Osteoblast (primary cell): Measurements from ENCODE around the gene ADAMTS13. TPM values are rescaled to one million over a fixed set of nuclear protein-coding genes. Genes with fewer than 3 reads are reported as not detected.

Experiments used
- DNase-seq: peaks from one replicate; pipeline ENCODE4 v3.0.0; 2011; ENCODE audit warnings: low spot score, mixed read lengths; ENCODE audit not compliant: insufficient read length; ENCODE audit errors: missing footprints
- H2AFZ ChIP-seq: 2 replicates; pipeline ENCODE4 v1.6.0; 2011; ENCODE audit warnings: mild to moderate bottlenecking, low read length
- H3K27ac ChIP-seq: 2 replicates; pipeline ENCODE4 v1.5.1; 2011; ENCODE audit warnings: mild to moderate bottlenecking, low read depth, low read length, moderate library complexity
- H3K27me3 ChIP-seq: 2 replicates; pipeline ENCODE4 v1.6.0; 2012; ENCODE audit warnings: mild to moderate bottlenecking, control low read depth, inconsistent platforms, low read length, moderate library complexity; ENCODE audit not compliant: insufficient read depth
- H3K36me3 ChIP-seq: 2 replicates; pipeline ENCODE4 v1.5.1; 2011; ENCODE audit warnings: mild to moderate bottlenecking, low read length, control low read depth, moderate library complexity; ENCODE audit not compliant: insufficient read depth
- H3K4me1 ChIP-seq: 2 replicates; pipeline ENCODE4 v1.5.1; 2011; ENCODE audit warnings: mild to moderate bottlenecking, low read length, control low read depth, moderate library complexity; ENCODE audit not compliant: insufficient read depth
- H3K4me2 ChIP-seq: 2 replicates; pipeline ENCODE4 v1.6.0; 2011; ENCODE audit warnings: mild to moderate bottlenecking, low read length; ENCODE audit not compliant: insufficient read depth
- H3K4me3 ChIP-seq: fragments of 200-600 bp; sonication (generic); 3 replicates; pipeline ENCODE4 v1.5.1; 2012; ENCODE audit warnings: mild to moderate bottlenecking, low read length, inconsistent platforms; ENCODE audit not compliant: insufficient read depth
- H3K79me2 ChIP-seq: 2 replicates; pipeline ENCODE4 v1.6.0; 2012; ENCODE audit warnings: mild to moderate bottlenecking, low read length, control low read depth, inconsistent platforms; ENCODE audit not compliant: insufficient read depth
- H3K9me3 ChIP-seq: 2 replicates; pipeline ENCODE4 v1.5.1; 2011; ENCODE audit warnings: low read depth, low read length, control low read depth
- H4K20me1 ChIP-seq: 2 replicates; pipeline ENCODE4 v1.6.0; 2012; ENCODE audit warnings: mild to moderate bottlenecking, low read length, control low read depth; ENCODE audit not compliant: insufficient read depth
- CTCF ChIP-seq: IDR thresholded peaks from 2 replicates; pipeline ENCODE4 v1.5.1; 2011; ENCODE audit warnings: mild to moderate bottlenecking, low read depth, low read length, moderate library complexity; ENCODE audit errors: extremely low read depth
- total RNA-seq: library from RNA; depleted of rRNA; stranded (reverse); fragments of >200 nt; gene quantifications from 2 replicates; pipeline ENCODE4 v1.2.3, GENCODE V29; 2012

The ADAMTS13 gene
- total RNA-seq, 1 donor, result 1.4 TPM

GRCh38 chr9:133393399-133393798, 28.8 kb upstream of the ADAMTS13 start:
- H3K9me3 ChIP-seq, result no peaks in the 10 kb centered on the region
- TF ChIP-seq CTCF, result no peak
- H3K36me3 ChIP-seq, result no peaks in the 10 kb centered on the region
- H3K4me3 ChIP-seq, result no peak overlapping the region
- no peaks in the 10 kb centered on the region for H4K20me1 ChIP-seq
- H2AFZ ChIP-seq, result no peak overlapping the region
- H3K4me2 ChIP-seq, result no peak overlapping the region
- no peak overlapping the region for H3K27ac ChIP-seq
- H3K27me3 ChIP-seq, result peaks cover 30% of the 10 kb centered on the region
- no peaks in the 10 kb centered on the region for H3K79me2 ChIP-seq
- no peaks in the 10 kb centered on the region for H3K4me1 ChIP-seq
- no peak for DNase-seq

- H4K20me1 ChIP-seq, result no peaks in the 10 kb centered on the region
- H3K36me3 ChIP-seq, result no peaks in the 10 kb centered on the region
- H2AFZ ChIP-seq, result no peak overlapping the region
- H3K4me1 ChIP-seq, result no peaks in the 10 kb centered on the region
- TF ChIP-seq CTCF, result no peak
- H3K79me2 ChIP-seq, result no peaks in the 10 kb centered on the region
- DNase-seq, result peak; percentile 64
- H3K27ac ChIP-seq, result no peak overlapping the region
- H3K9me3 ChIP-seq, result no peaks in the 10 kb centered on the region
- no peak overlapping the region for H3K4me3 ChIP-seq
- peaks cover 30% of the 10 kb centered on the region for H3K27me3 ChIP-seq
- H3K4me2 ChIP-seq, result no peak overlapping the region
These were observed 27.4 kb upstream of the ADAMTS13 start for GRCh38 chr9:133394687-133395271.

GRCh38 chr9:133396952-133397351, 25.2 kb upstream of the ADAMTS13 start:
- H3K9me3 ChIP-seq, result no peaks in the 10 kb centered on the region
- TF ChIP-seq CTCF, result peak; percentile 37
- no peaks in the 10 kb centered on the region for H4K20me1 ChIP-seq
- peaks cover 30% of the 10 kb centered on the region for H3K27me3 ChIP-seq
- no peak overlapping the region for H3K27ac ChIP-seq
- no peaks in the 10 kb centered on the region for H3K79me2 ChIP-seq
- H3K4me1 ChIP-seq, result no peaks in the 10 kb centered on the region
- peak; percentile 94 for DNase-seq
- H3K4me3 ChIP-seq, result no peak overlapping the region
- H3K36me3 ChIP-seq, result no peaks in the 10 kb centered on the region
- no peak overlapping the region for H3K4me2 ChIP-seq
- no peak overlapping the region for H2AFZ ChIP-seq

- Histone ChIP-seq H3K4me2 (no peak overlapping the region), H3K27me3 (peaks cover 30% of the 10 kb centered on the region), H3K4me3 (no peak overlapping the region), H3K79me2 (no peaks in the 10 kb centered on the region), H3K4me1 (no peaks in the 10 kb centered on the region), H3K27ac (no peak overlapping the region), H3K9me3 (no peaks in the 10 kb centered on the region), H3K36me3 (no peaks in the 10 kb centered on the region), H4K20me1 (no peaks in the 10 kb centered on the region), H2AFZ (no peak overlapping the region)
- TF ChIP-seq CTCF, result no peak
- no peak for DNase-seq
These were observed 24.8 kb upstream of the ADAMTS13 start for GRCh38 chr9:133397370-133397769.
